Lower leg skin (tissue), 3 donors: ENCODE measurements around the gene USP34.

ENCODE experiments used
- CTCF ChIP-seq, 3 donors: fragments of 450-650 bp; IDR thresholded peaks; one replicate each; pipeline ENCODE4 v1.5.1; 2016; ENCODE audit warnings: antibody characterized with exemption in 3 of 3, mild to moderate bottlenecking in 3 of 3, moderate library complexity in 2 of 3
- POLR2A ChIP-seq, 2 donors: fragments of 450-650 bp; IDR thresholded peaks; one replicate each; pipeline ENCODE4 v1.6.1; 2016 to 2017; ENCODE audit warnings: antibody characterized with exemption in 2 of 2, mild to moderate bottlenecking in 1 of 2, moderate library complexity in 1 of 2

GRCh38 chr2:61520261-61520660, 49.4 kb upstream of the USP34 start:
- no peak for TF ChIP-seq CTCF (IDR thresholded peaks at IDR 0.05)
- no peak for TF ChIP-seq POLR2A (IDR thresholded peaks at IDR 0.05)
